Right atrium auricular region (tissue), 2 donors: Measurements from ENCODE around the gene HACD3. TPM values are rescaled to one million over a fixed set of nuclear protein-coding genes. Genes with fewer than 3 reads are reported as not detected.
"Not testable (repeated sequence)": the region's sequence is repeated elsewhere in the genome, so short reads cannot be mapped to it uniquely, and the experiment has no call there.

ENCODE experiments used
- DNase-seq: peaks from one replicate; pipeline ENCODE4 v3.0.0-alpha.2; 2019; ENCODE audit warnings: low spot score
- H3K27ac ChIP-seq, 2 donors: fragments of 200-600 bp; sonication (generic); 1 replicate in 1 of 2; 2 replicates in 1 of 2; pipeline ENCODE4 v1.5.1; 2016 to 2019
- H3K27me3 ChIP-seq, 2 donors: fragments of 200-600 bp; sonication (generic); one replicate each; pipeline versions ENCODE4 v1.5.1 to v1.6.0; 2017 to 2019
- H3K36me3 ChIP-seq: fragments of 200-600 bp; sonication (generic); one replicate; pipeline ENCODE4 v1.5.1; 2016
- H3K4me1 ChIP-seq, 2 donors: fragments of 200-600 bp; sonication (generic); one replicate each; pipeline versions ENCODE4 v1.5.1 to v1.6.0; 2017 to 2019
- H3K4me3 ChIP-seq, 2 donors: fragments of 200-600 bp; sonication (generic); 1 replicate in 1 of 2; 2 replicates in 1 of 2; pipeline ENCODE4 v1.5.1; 2017 to 2019; ENCODE audit warnings: mild to moderate bottlenecking in 1 of 2, moderate library complexity in 1 of 2
- H3K9me3 ChIP-seq, 2 donors: fragments of 200-600 bp; sonication (generic); one replicate each; pipeline ENCODE4 v1.5.1; 2019
- CTCF ChIP-seq, 2 donors: fragments of 200-600 bp; sonication (generic); IDR thresholded peaks; one replicate each; pipeline ENCODE4 v1.5.1; 2019; ENCODE audit warnings: antibody characterized with exemption in 2 of 2
- total RNA-seq, 2 donors: library from RNA; depleted of rRNA; stranded (reverse); fragments of >200 nt; gene quantifications; one replicate each; pipeline ENCODE4 v1.1.0, GENCODE V29; 2016

The HACD3 gene
- total RNA-seq, 2 donors from 2014 or later: 15.3 to 20.5 TPM

GRCh38 chr15:65550681-65551098 is 20.4 kb downstream of the HACD3 start:
- Histone ChIP-seq H3K27ac (no peak overlapping the region), H3K4me3 (no peak overlapping the region), H3K4me1 (peaks cover 0 to 16% of the 10 kb centered on the region in 2 donors), H3K36me3 (peaks cover 10% of the 10 kb centered on the region), H3K9me3 (no peaks in the 10 kb centered on the region), H3K27me3 (no peaks in the 10 kb centered on the region)
- no peak for DNase-seq
- no peak for TF ChIP-seq CTCF (IDR thresholded peaks at IDR 0.05)

- Histone ChIP-seq H3K27ac (no peak overlapping the region), H3K27me3 (no peaks in the 10 kb centered on the region), H3K4me1 (peaks cover 0 to 16% of the 10 kb centered on the region in 2 donors), H3K9me3 (no peaks in the 10 kb centered on the region), H3K4me3 (no peak overlapping the region), H3K36me3 (peaks cover 15% of the 10 kb centered on the region)
- TF ChIP-seq CTCF (IDR thresholded peaks at IDR 0.05): no peak
- no peak for DNase-seq
Measured at GRCh38 chr15:65551183-65551582, 20.9 kb downstream of the HACD3 start.

GRCh38 chr15:65552851-65553250 is 22.6 kb downstream of the HACD3 start:
- peaks cover 0 to 16% of the 10 kb centered on the region in 2 donors for H3K4me1 ChIP-seq
- H3K4me3 ChIP-seq, H3K9me3 ChIP-seq, DNase-seq, H3K27me3 ChIP-seq, H3K27ac ChIP-seq: not testable (repeated sequence)
- H3K36me3 ChIP-seq: peaks cover 23% of the 10 kb centered on the region

- DNase-seq: no peak
- Histone ChIP-seq H3K27ac (no peak overlapping the region), H3K27me3 (no peaks in the 10 kb centered on the region), H3K9me3 (no peaks in the 10 kb centered on the region), H3K4me3 (no peak overlapping the region), H3K36me3 (peaks cover 26% of the 10 kb centered on the region), H3K4me1 (peaks cover 0 to 16% of the 10 kb centered on the region in 2 donors)
- no peak for TF ChIP-seq CTCF (IDR thresholded peaks at IDR 0.05)
Measured at GRCh38 chr15:65553691-65554090, 23.4 kb downstream of the HACD3 start.

- TF ChIP-seq CTCF (IDR thresholded peaks at IDR 0.05): no peak
- Histone ChIP-seq H3K9me3 (no peaks in the 10 kb centered on the region), H3K27ac (no peak overlapping the region), H3K4me3 (no peak overlapping the region), H3K4me1 (no peaks in the 10 kb centered on the region), H3K27me3 (no peaks in the 10 kb centered on the region), H3K36me3 (peaks cover 31% of the 10 kb centered on the region)
- no peak for DNase-seq
Measured at GRCh38 chr15:65556622-65557021, 26.4 kb downstream of the HACD3 start.

GRCh38 chr15:65558336-65558735 is 28.1 kb downstream of the HACD3 start:
- Histone ChIP-seq H3K4me1 (no peaks in the 10 kb centered on the region), H3K36me3 (peaks cover 34% of the 10 kb centered on the region), H3K27me3 (no peaks in the 10 kb centered on the region), H3K27ac (no peak overlapping the region), H3K4me3 (no peak overlapping the region), H3K9me3 (no peaks in the 10 kb centered on the region)
- no peak for TF ChIP-seq CTCF (IDR thresholded peaks at IDR 0.05)
- DNase-seq: no peak
